Uterus (tissue), 4 donors: Measurements from ENCODE around the gene CLOCK. TPM values are rescaled to one million over a fixed set of nuclear protein-coding genes. Genes with fewer than 3 reads are reported as not detected.

ENCODE experiments used
- DNase-seq, 2 donors: peaks; one replicate each; pipeline ENCODE4 v3.0.0-alpha.2; 2019 to 2020
- H3K27ac ChIP-seq, 2 donors: fragments of 200-600 bp; sonication (generic); 1 replicate in 1 of 2; 2 replicates in 1 of 2; pipeline ENCODE4 v1.5.1; 2016 to 2018
- H3K27me3 ChIP-seq, 2 donors: fragments of 200-600 bp; sonication (generic); one replicate each; pipeline ENCODE4 v1.5.1; 2018 to 2019; ENCODE audit warnings: control low read depth in 1 of 2
- H3K36me3 ChIP-seq, 2 donors: fragments of 200-600 bp; sonication (generic); one replicate each; pipeline ENCODE4 v1.5.1; 2019; ENCODE audit warnings: control low read depth in 1 of 2
- H3K4me1 ChIP-seq, 2 donors: fragments of 200-600 bp; sonication (generic); one replicate each; pipeline ENCODE4 v1.5.1; 2018 to 2019; ENCODE audit warnings: control low read depth in 1 of 2
- H3K4me3 ChIP-seq, 2 donors: fragments of 200-600 bp; sonication (generic); 1 replicate in 1 of 2; 2 replicates in 1 of 2; pipeline ENCODE4 v1.5.1; 2018 to 2019; ENCODE audit warnings: mild to moderate bottlenecking in 1 of 2
- H3K9me3 ChIP-seq, 2 donors: fragments of 200-600 bp; sonication (generic); one replicate each; pipeline ENCODE4 v1.5.1; 2019; ENCODE audit warnings: control low read depth in 1 of 2
- CTCF ChIP-seq, 4 experiments: fragments of 200-600 bp in 2 of 4; fragments of 450-650 bp in 2 of 4; sonication (generic) in 2 of 4; IDR thresholded peaks; one replicate each; pipeline ENCODE4 v1.5.1; 2016 to 2019; ENCODE audit warnings: antibody characterized with exemption in 4 of 4, mild to moderate bottlenecking in 2 of 4, moderate library complexity in 1 of 4
- POLR2A ChIP-seq, 2 donors: fragments of 450-650 bp; IDR thresholded peaks; one replicate each; pipeline ENCODE4 v1.6.1; 2016; ENCODE audit warnings: antibody characterized with exemption in 2 of 2, mild to moderate bottlenecking in 1 of 2, moderate library complexity in 1 of 2
- intact Hi-C: fragments of 100-400 bp; cut with DNase I; formaldehyde crosslinking; loops from one replicate; pipeline ENCODE4 v1.15.1; 2023; ENCODE audit warnings: low total_unique reads
- total RNA-seq, 4 donors: library from RNA; depleted of rRNA in 3 of 4; stranded (reverse); fragments of >200 nt in 3 of 4; gene quantifications; one replicate each; pipeline versions ENCODE4 v1.1.0 to v1.2.4, GENCODE V29; 2014 to 2023
- donor health status: DM: yes; HTN: yes; CAD: no.

The CLOCK gene
- total RNA-seq, 4 donors from 2014 or later = 13.3 to 60.3 (median 29.1) TPM

- TF ChIP-seq CTCF (IDR thresholded peaks at IDR 0.05) (no peak), POLR2A (IDR thresholded peaks at IDR 0.05) (no peak)
- intact Hi-C loops = no loop called here
- Histone ChIP-seq H3K27me3 (no peaks in the 10 kb centered on the region), H3K4me1 (no peaks in the 10 kb centered on the region), H3K9me3 (no peaks in the 10 kb centered on the region), H3K4me3 (no peak overlapping the region), H3K27ac (no peak overlapping the region), H3K36me3 (no peaks in the 10 kb centered on the region)
- DNase-seq = no peak
Measured at GRCh38 chr4:55416176-55416575, 130.5 kb downstream of the CLOCK start.

- no peak for TF ChIP-seq CTCF (IDR thresholded peaks at IDR 0.05)
- no peak for TF ChIP-seq POLR2A (IDR thresholded peaks at IDR 0.05)
- H3K4me1 ChIP-seq = no peaks in the 10 kb centered on the region
- H3K36me3 ChIP-seq = no peaks in the 10 kb centered on the region
Measured at GRCh38 chr4:55411621-55412020, 135.1 kb downstream of the CLOCK start.

GRCh38 chr4:55410431-55410830 is 136.3 kb downstream of the CLOCK start:
- no peak overlapping the region for H3K4me3 ChIP-seq
- DNase-seq = no peak
- no peak for TF ChIP-seq CTCF (IDR thresholded peaks at IDR 0.05)
- TF ChIP-seq POLR2A (IDR thresholded peaks at IDR 0.05) = no peak
- intact Hi-C loops = no loop called here
- no peaks in the 10 kb centered on the region for H3K4me1 ChIP-seq
- no peaks in the 10 kb centered on the region for H3K9me3 ChIP-seq
- H3K27me3 ChIP-seq = no peaks in the 10 kb centered on the region
- no peak overlapping the region for H3K27ac ChIP-seq
- H3K36me3 ChIP-seq = no peaks in the 10 kb centered on the region

More at GRCh38 chr4:55411621-55412020, 135.1 kb downstream of the CLOCK start:
- Histone ChIP-seq H3K27ac (no peak overlapping the region), H3K4me3 (no peak overlapping the region), H3K27me3 (no peaks in the 10 kb centered on the region), H3K9me3 (no peaks in the 10 kb centered on the region)
- intact Hi-C loops = no loop called here
- no peak for DNase-seq

GRCh38 chr4:55409468-55410171 is 137.1 kb downstream of the CLOCK start:
- TF ChIP-seq CTCF (IDR thresholded peaks at IDR 0.05) (no peak), POLR2A (IDR thresholded peaks at IDR 0.05) (no peak)
- H3K27ac ChIP-seq = no peak overlapping the region
- H3K4me1 ChIP-seq = no peaks in the 10 kb centered on the region
- H3K9me3 ChIP-seq = no peaks in the 10 kb centered on the region
- no peaks in the 10 kb centered on the region for H3K27me3 ChIP-seq
- no peak overlapping the region for H3K4me3 ChIP-seq
- DNase-seq = no peak
- H3K36me3 ChIP-seq = no peaks in the 10 kb centered on the region
- intact Hi-C loops = no loop called here

GRCh38 chr4:55407764-55408163 is 138.9 kb downstream of the CLOCK start:
- TF ChIP-seq CTCF (IDR thresholded peaks at IDR 0.05) = no peak
- TF ChIP-seq POLR2A (IDR thresholded peaks at IDR 0.05) = no peak
- no peaks in the 10 kb centered on the region for H3K36me3 ChIP-seq
- no peak for DNase-seq
- H3K4me1 ChIP-seq = no peaks in the 10 kb centered on the region
- intact Hi-C loops = no loop called here
- H3K27ac ChIP-seq = no peak overlapping the region
- no peaks in the 10 kb centered on the region for H3K27me3 ChIP-seq
- H3K4me3 ChIP-seq = no peak overlapping the region
- H3K9me3 ChIP-seq = no peaks in the 10 kb centered on the region
